ENCODE results near the gene ZNF362.

The ZNF362 gene

DNA sequence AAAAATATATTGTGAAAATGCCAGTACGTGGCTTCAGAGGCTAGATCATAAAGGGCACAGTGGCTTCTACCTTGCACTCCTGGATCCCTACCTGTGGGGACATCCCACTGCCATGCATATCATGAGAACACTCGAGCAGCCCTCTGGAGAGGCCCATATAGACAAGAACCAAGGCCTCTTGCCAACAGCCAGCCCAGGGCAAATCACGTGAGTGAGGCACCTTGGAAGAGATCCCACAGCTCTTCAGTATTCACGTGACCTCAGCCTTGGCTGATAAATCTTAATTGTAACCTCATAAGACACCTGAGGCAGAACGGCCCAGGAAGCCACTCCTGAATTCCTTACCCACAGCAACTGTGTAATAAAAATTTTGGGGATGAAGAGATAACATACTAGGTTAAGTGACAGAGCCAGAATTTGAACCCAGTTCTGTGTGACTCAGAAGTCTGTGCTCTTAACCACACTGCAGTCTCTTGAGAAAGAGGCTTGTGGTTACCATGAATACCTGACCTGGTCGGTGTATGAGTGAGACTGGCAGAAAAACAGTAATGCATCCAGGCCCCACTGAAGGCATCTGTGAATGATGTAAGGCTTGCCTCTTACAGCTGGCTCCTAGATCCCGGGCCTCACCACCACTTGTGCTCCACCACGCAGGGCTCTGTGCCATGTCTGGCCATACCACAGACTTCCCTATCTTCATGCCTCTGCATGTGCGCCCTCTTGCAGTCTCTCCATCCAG, 71.5 kb downstream of the ZNF362 start:
- TF ChIP-seq ZBTB7A (IDR thresholded peaks at IDR 0.05; ENCODE audit: low read depth) = no peak
- no peak for TF ChIP-seq CREB1 (IDR thresholded peaks at IDR 0.05; ENCODE audit: low read depth)
- no peak for TF ChIP-seq NFIC (IDR thresholded peaks at IDR 0.05)
- no peak for TF ChIP-seq YY1 (IDR thresholded peaks at IDR 0.05; ENCODE audit: low read depth)
- TF ChIP-seq CEBPB (IDR thresholded peaks at IDR 0.05) = no peak
- TF ChIP-seq, protein P1, sequence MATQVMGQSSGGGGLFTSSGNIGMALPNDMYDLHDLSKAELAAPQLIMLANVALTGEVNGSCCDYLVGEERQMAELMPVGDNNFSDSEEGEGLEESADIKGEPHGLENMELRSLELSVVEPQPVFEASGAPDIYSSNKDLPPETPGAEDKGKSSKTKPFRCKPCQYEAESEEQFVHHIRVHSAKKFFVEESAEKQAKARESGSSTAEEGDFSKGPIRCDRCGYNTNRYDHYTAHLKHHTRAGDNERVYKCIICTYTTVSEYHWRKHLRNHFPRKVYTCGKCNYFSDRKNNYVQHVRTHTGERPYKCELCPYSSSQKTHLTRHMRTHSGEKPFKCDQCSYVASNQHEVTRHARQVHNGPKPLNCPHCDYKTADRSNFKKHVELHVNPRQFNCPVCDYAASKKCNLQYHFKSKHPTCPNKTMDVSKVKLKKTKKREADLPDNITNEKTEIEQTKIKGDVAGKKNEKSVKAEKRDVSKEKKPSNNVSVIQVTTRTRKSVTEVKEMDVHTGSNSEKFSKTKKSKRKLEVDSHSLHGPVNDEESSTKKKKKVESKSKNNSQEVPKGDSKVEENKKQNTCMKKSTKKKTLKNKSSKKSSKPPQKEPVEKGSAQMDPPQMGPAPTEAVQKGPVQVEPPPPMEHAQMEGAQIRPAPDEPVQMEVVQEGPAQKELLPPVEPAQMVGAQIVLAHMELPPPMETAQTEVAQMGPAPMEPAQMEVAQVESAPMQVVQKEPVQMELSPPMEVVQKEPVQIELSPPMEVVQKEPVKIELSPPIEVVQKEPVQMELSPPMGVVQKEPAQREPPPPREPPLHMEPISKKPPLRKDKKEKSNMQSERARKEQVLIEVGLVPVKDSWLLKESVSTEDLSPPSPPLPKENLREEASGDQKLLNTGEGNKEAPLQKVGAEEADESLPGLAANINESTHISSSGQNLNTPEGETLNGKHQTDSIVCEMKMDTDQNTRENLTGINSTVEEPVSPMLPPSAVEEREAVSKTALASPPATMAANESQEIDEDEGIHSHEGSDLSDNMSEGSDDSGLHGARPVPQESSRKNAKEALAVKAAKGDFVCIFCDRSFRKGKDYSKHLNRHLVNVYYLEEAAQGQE (IDR thresholded peaks at IDR 0.05; ENCODE audit: low read depth) = no peak
- no peak for TF ChIP-seq TAF1 (IDR thresholded peaks at IDR 0.05; ENCODE audit: low read depth)
- TF ChIP-seq TCF12 (IDR thresholded peaks at IDR 0.05; ENCODE audit: low read depth) = no peak
- TF ChIP-seq, protein P2, sequence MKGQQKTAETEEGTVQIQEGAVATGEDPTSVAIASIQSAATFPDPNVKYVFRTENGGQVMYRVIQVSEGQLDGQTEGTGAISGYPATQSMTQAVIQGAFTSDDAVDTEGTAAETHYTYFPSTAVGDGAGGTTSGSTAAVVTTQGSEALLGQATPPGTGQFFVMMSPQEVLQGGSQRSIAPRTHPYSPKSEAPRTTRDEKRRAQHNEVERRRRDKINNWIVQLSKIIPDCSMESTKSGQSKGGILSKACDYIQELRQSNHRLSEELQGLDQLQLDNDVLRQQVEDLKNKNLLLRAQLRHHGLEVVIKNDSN (IDR thresholded peaks at IDR 0.05) = no peak
- TF ChIP-seq, protein P3, sequence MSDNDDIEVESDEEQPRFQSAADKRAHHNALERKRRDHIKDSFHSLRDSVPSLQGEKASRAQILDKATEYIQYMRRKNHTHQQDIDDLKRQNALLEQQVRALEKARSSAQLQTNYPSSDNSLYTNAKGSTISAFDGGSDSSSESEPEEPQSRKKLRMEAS (IDR thresholded peaks at IDR 0.05) = no peak
- TF ChIP-seq RAD21 (IDR thresholded peaks at IDR 0.05; ENCODE audit: low read depth) = no peak
- TF ChIP-seq EP300 (IDR thresholded peaks at IDR 0.05; ENCODE audit: borderline replicate concordance) = no peak

DNA sequence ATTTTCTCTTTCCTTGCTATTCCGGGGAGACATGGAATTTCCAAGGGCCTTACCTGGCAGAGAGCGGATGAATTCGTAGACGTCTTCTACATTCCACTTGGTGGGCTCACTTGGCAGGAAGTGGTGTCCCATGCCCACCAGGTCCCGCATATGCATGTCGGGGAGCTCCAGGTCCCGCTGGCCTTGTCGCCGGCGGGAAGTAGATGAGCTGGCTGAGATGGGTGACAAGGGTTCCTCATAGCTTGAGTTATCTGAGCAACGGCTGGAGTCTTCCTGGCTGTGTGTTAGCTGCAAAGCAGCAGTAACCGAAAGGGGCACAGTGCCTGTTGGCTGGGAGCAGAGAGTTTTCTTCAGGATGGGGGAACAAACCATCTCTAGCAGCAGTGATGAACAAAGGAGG, 72.5 kb downstream of the ZNF362 start:
- no peak for TF ChIP-seq EP300 (IDR thresholded peaks at IDR 0.05; ENCODE audit: borderline replicate concordance)

DNA sequence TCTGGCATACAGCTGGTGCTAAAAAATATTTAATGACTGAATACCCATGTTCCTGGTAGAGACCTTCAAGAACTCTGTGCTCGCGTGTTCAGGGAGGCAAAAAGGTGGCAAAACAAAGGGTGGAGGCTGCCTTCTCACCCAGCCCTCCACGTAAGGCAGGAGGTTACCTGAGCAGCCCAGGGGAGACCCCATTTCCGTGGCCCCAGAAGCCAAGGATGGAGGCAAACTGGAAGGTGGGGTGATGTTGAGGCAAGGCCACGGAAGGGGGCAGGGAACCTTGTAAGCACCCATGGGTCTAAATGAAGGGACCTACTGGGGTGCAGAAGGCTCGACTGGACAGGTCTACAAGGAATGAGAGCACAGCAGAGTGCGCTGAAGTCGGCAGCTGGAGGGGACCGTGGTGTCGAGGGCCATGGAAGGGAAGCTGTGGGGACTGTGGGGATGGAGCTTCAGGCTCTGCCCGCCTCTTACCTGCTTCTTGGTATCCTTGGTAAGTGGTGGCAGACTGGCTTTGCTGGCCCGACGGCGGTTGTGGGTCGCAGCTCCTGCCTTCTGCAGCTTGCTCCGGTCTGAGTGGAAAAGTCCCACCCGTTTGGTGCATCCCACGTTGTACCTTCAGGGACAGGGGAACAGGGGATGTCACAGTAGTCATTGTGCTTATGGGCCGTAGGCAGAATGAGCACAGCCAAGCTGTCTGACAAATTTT, 73.5 kb downstream of the ZNF362 start:
- TF ChIP-seq, protein P1 (IDR thresholded peaks at IDR 0.05; ENCODE audit: low read depth) = no peak
- no peak for TF ChIP-seq TEAD4 (IDR thresholded peaks at IDR 0.05)
- no peak for TF ChIP-seq CEBPB (IDR thresholded peaks at IDR 0.05)
- TF ChIP-seq ZBTB7A (IDR thresholded peaks at IDR 0.05; ENCODE audit: low read depth) = no peak
- TF ChIP-seq, protein P3 (IDR thresholded peaks at IDR 0.05) = no peak
- TF ChIP-seq, protein P2 (IDR thresholded peaks at IDR 0.05) = no peak
- no peak for TF ChIP-seq RAD21 (IDR thresholded peaks at IDR 0.05; ENCODE audit: low read depth)
- TF ChIP-seq TAF1 (IDR thresholded peaks at IDR 0.05; ENCODE audit: low read depth) = no peak
- no peak for TF ChIP-seq FOXM1 (IDR thresholded peaks at IDR 0.05; ENCODE audit: borderline replicate concordance, low read depth)
- TF ChIP-seq EP300 (IDR thresholded peaks at IDR 0.05; ENCODE audit: borderline replicate concordance) = no peak
- TF ChIP-seq EGR1 (IDR thresholded peaks at IDR 0.05) = no peak
- no peak for TF ChIP-seq NFIC (IDR thresholded peaks at IDR 0.05)

DNA sequence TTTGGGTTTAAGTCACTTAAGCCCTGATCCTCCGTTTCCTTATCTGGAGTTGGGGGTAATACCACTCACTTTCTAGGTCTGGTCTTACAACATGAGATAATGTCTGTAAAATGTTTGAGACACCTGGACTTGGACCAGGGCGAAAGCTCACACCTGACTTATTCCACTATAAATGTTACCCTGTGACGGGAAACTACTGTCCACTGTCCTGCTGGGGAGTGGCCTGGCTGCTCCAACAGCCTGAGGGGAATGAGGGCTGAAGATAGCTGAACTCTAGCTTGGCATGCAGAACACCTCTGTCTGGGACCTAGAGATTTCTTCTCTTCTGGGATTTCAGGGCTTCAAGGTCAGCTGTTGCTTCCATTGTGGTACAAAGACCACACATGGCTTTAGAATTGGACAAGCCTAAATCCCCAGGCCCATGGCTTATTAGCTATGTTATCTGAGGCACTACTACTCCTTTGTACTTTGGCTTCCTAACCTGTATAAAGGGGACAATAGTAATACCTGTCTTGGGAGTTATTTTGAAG, 74.1 kb downstream of the ZNF362 start:
- TF ChIP-seq, protein P1 (IDR thresholded peaks at IDR 0.05; ENCODE audit: low read depth) = no peak
- no peak for TF ChIP-seq CEBPB (IDR thresholded peaks at IDR 0.05)
- TF ChIP-seq NFIC (IDR thresholded peaks at IDR 0.05) = no peak
- TF ChIP-seq RAD21 (IDR thresholded peaks at IDR 0.05; ENCODE audit: low read depth) = no peak
- TF ChIP-seq EGR1 (IDR thresholded peaks at IDR 0.05) = no peak
- no peak for TF ChIP-seq TAF1 (IDR thresholded peaks at IDR 0.05; ENCODE audit: low read depth)
- no peak for TF ChIP-seq FOXM1 (IDR thresholded peaks at IDR 0.05; ENCODE audit: borderline replicate concordance, low read depth)
- TF ChIP-seq YY1 (IDR thresholded peaks at IDR 0.05; ENCODE audit: low read depth) = no peak
- TF ChIP-seq ZBTB7A (IDR thresholded peaks at IDR 0.05; ENCODE audit: low read depth) = no peak
- TF ChIP-seq, protein P3 (IDR thresholded peaks at IDR 0.05) = no peak
- no peak for TF ChIP-seq TEAD4 (IDR thresholded peaks at IDR 0.05)
- no peak for TF ChIP-seq EP300 (IDR thresholded peaks at IDR 0.05; ENCODE audit: borderline replicate concordance)
- no peak for TF ChIP-seq TCF12 (IDR thresholded peaks at IDR 0.05; ENCODE audit: low read depth)
- TF ChIP-seq CREB1 (IDR thresholded peaks at IDR 0.05; ENCODE audit: low read depth) = no peak

Measured in Ishikawa (cell line).